ENCODE data around the gene SNX25. TPM values are rescaled to one million over a fixed set of nuclear protein-coding genes. Genes with fewer than 3 reads are reported as not detected.

Gene SNX25
- total and polyA plus RNA-seq, 8 donors, result 2.6 to 36.8 (median 8.3) TPM

DNA sequence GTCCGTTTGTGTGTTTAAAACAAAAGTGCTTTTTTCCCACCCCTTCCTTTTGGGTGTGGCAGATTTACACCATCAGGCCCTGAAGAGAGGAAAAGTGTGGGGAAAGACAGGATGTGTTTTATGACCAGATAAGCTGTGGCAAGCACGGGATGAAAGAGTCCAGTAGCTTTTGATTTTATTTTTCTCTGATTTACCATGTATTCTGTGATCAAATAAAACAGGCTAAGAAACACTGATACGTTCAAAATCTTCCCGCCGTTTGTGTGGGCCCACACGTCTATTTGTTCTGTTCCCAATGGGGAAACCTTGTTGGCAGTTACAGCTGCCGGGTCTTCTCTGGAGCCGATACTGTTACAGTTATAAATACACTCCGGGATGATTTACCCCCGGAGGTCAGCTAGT is 175.5 kb downstream of the SNX25 start:
- H3K27me3 ChIP-seq, result no peaks in the 10 kb centered on the region
- no peak overlapping the region for H3K27ac ChIP-seq
- H3K4me1 ChIP-seq, result peaks cover 0 to 19% (median 9%) of the 10 kb centered on the region in 4 donors
- TF ChIP-seq POLR2A (IDR thresholded peaks at IDR 0.05) (no peak), EP300 (IDR thresholded peaks at IDR 0.05) (no peak), POLR2AphosphoS5 (IDR thresholded peaks at IDR 0.05) (no peak)
- TF ChIP-seq, protein P1, sequence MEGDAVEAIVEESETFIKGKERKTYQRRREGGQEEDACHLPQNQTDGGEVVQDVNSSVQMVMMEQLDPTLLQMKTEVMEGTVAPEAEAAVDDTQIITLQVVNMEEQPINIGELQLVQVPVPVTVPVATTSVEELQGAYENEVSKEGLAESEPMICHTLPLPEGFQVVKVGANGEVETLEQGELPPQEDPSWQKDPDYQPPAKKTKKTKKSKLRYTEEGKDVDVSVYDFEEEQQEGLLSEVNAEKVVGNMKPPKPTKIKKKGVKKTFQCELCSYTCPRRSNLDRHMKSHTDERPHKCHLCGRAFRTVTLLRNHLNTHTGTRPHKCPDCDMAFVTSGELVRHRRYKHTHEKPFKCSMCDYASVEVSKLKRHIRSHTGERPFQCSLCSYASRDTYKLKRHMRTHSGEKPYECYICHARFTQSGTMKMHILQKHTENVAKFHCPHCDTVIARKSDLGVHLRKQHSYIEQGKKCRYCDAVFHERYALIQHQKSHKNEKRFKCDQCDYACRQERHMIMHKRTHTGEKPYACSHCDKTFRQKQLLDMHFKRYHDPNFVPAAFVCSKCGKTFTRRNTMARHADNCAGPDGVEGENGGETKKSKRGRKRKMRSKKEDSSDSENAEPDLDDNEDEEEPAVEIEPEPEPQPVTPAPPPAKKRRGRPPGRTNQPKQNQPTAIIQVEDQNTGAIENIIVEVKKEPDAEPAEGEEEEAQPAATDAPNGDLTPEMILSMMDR (IDR thresholded peaks at IDR 0.05), result no peak
- no peaks in the 10 kb centered on the region for H3K36me3 ChIP-seq
- no peak overlapping the region for H3K4me3 ChIP-seq
- WGBS, 5 donors, result 23 to 46% (median 26%) methylated on average over 10 of the region's 10 CpGs
- intact Hi-C loops (cut with DNase I; ENCODE audit: low total_unique reads), result no loop called here
- H3K9me3 ChIP-seq, result no peaks in the 10 kb centered on the region
- peak in 1 of 2 donors; percentile 46 for DNase-seq

DNA sequence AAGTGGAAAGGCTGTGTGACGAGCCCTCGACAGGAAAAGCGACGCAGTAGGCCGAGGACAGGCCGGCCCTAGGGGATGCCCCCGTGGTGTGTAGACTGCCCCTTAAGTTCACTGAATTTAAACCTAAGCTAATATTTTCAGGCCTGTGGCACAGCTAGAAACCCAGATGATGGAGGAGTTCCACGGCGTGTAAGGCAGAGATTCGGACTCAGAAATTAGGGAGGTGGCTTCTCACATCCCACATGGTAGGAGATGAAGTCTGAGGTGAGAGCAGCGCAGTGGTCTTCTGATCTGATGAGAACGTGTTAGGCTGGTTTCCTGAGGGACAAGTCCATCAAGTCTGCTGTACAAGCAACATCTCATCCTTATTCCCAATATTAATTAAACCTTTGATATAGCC is 178.6 kb downstream of the SNX25 start:
- intact Hi-C loops (cut with DNase I; ENCODE audit: low total_unique reads), result no loop called here
- 92 to 96% (median 96%) methylated on average over 12 of the region's 12 CpGs for WGBS, 5 donors

DNA sequence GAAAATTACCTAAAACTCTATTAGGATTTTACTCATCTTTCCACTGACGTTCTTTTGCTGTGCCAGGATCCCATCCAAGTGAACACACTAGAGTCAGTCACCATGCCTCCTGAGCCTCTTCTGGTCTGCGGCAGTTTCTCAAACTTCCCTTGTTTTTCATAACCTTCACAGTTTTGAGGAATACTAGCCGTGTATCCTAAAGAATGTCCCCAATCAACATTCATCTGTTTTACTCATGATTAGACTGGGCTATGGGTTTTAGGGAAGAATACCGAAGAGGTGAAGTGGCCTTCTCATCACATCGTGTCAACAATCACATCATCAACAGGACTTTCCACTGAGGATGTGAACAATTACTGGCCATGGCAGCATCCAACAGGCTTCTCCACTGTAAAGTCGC is 181.5 kb downstream of the SNX25 start:
- Histone ChIP-seq H3K27ac (no peak overlapping the region), H3K9me3 (no peaks in the 10 kb centered on the region), H3K36me3 (no peaks in the 10 kb centered on the region), H3K4me1 (peaks cover 0 to 12% (median 5%) of the 10 kb centered on the region in 4 donors), H3K27me3 (no peaks in the 10 kb centered on the region), H3K4me3 (no peak overlapping the region)
- WGBS, 5 donors, result 88 to 97% (median 95%) methylated on average over 6 of the region's 6 CpGs
- intact Hi-C loops (cut with DNase I; ENCODE audit: low total_unique reads), result loop anchor here (10.0 kb wide), 1 partner anchor 176 kb away; no protein-coding TSS in a partner anchor
- TF ChIP-seq POLR2AphosphoS5 (IDR thresholded peaks at IDR 0.05), result no peak
- no peak for DNase-seq

More for the DNA sequence above, 178.6 kb downstream of the SNX25 start:
- peaks cover 0 to 19% (median 9%) of the 10 kb centered on the region in 4 donors for H3K4me1 ChIP-seq
- TF ChIP-seq EP300 (IDR thresholded peaks at IDR 0.05), result no peak
- no peak for TF ChIP-seq POLR2AphosphoS5 (IDR thresholded peaks at IDR 0.05)
- TF ChIP-seq, protein P1 (IDR thresholded peaks at IDR 0.05), result no peak
- no peak for TF ChIP-seq POLR2A (IDR thresholded peaks at IDR 0.05)
- H3K27ac ChIP-seq, result no peak overlapping the region
- H3K4me3 ChIP-seq, result no peak overlapping the region
- H3K36me3 ChIP-seq, result no peaks in the 10 kb centered on the region
- H3K9me3 ChIP-seq, result no peaks in the 10 kb centered on the region
- no peak for DNase-seq
- no peaks in the 10 kb centered on the region for H3K27me3 ChIP-seq

DNA sequence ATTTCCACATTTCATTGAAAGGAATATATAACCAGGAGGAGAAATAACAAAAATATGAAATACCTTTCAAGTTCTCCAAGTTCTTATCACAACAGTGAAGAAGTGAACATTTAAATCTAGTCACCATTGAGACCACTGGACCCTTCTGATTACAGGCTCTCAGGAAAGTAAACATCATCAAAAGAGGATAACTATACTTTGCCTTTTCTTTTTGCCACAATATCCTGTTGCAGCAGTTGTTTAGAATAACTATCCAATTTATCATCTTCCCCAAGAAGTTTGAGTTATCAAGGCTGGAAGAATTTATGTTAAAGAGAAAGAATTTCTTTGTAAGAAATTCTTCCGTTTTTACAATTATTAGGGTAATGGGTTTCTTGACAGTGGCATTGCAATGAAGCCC is 182.8 kb downstream of the SNX25 start:
- DNase-seq, result no peak
- H3K9me3 ChIP-seq, result no peaks in the 10 kb centered on the region
- H3K4me3 ChIP-seq, result no peak overlapping the region
- no peaks in the 10 kb centered on the region for H3K36me3 ChIP-seq
- WGBS, 5 donors, result 78 to 96% (median 90%) methylated on average over 1 of the region's 1 CpG
- intact Hi-C loops (cut with DNase I; ENCODE audit: low total_unique reads), result loop anchor here (10.0 kb wide), 1 partner anchor 177 kb away; no protein-coding TSS in a partner anchor
- no peak overlapping the region for H3K27ac ChIP-seq
- no peaks in the 10 kb centered on the region for H3K27me3 ChIP-seq
- TF ChIP-seq POLR2A (IDR thresholded peaks at IDR 0.05) (no peak), EP300 (IDR thresholded peaks at IDR 0.05) (no peak)
- TF ChIP-seq, protein P1 (IDR thresholded peaks at IDR 0.05), result no peak
- H3K4me1 ChIP-seq, result peaks cover 4 to 16% (median 11%) of the 10 kb centered on the region in 4 donors

DNA sequence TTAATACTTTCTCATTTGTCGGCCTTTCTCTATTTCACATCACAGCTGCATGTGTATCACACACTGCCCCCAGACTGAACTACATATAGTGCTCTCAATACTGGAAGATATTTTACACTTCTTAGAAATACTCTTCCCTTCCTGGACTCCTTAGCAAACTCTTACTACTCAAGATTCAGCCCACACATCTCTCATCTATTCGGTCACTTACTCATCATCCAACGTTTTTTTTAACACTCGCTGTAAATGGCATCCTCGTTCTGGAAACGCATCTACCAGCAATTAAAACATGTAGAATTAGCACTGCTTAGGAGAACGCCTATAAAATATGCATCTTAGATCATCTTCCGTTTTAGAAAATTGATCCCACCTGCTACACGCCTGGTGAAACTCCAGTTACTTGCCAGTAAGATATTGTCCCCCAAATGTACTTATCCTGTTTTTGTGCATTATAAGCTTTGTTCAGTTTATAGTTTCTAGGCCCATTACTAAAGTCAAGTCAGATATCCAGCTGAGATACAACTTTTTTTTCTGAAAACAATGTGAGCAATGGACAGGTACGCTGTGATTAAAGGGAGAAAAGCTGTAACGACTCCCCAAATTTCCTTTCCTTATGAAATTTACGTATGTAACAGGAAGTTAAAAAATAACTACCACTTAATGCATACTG is 185.3 kb downstream of the SNX25 start:
- Histone ChIP-seq H3K36me3 (peaks cover 0 to 10% (median 7%) of the 10 kb centered on the region in 4 donors), H3K4me3 (peak overlapping the region; percentile 55 to 90 (median 78))

More for the DNA sequence above, 185.3 kb downstream of the SNX25 start:
- WGBS, 5 donors, result 62 to 72% (median 66%) methylated on average over 12 of the region's 12 CpGs
- H3K9me3 ChIP-seq, result no peaks in the 10 kb centered on the region
- no peak for DNase-seq
- H3K27me3 ChIP-seq, result no peaks in the 10 kb centered on the region
- intact Hi-C loops (cut with DNase I; ENCODE audit: low total_unique reads), result loop anchor here (10.0 kb wide), 1 partner anchor 180 kb away; no protein-coding TSS in a partner anchor
- H3K4me1 ChIP-seq, result peaks cover 14 to 41% (median 26%) of the 10 kb centered on the region in 4 donors
- TF ChIP-seq POLR2A (IDR thresholded peaks at IDR 0.05), result no peak
- no peak for TF ChIP-seq POLR2AphosphoS5 (IDR thresholded peaks at IDR 0.05)
- no peak for TF ChIP-seq EP300 (IDR thresholded peaks at IDR 0.05)
- TF ChIP-seq, protein P1 (IDR thresholded peaks at IDR 0.05), result no peak
- H3K27ac ChIP-seq, result peak overlapping the region in 4 of 5 donors; percentile 99

Measured in stomach (tissue), 9 donors.